Activated B cell treated with CpG ODN at 0.5 μM for 24 hours (primary cell): ENCODE measurements around the gene MYO5B. TPM values are rescaled to one million over a fixed set of nuclear protein-coding genes. Genes with fewer than 3 reads are reported as not detected.

Experiments used
- ATAC-seq: fragments of 200-7000 bp; cut with Tn5 transposase; one replicate; pipeline ENCODE4 v1.10.0; 2021; ENCODE audit warnings: low read depth, mild to moderate bottlenecking, moderate library complexity
- CTCF ChIA-PET: fragments of 350-600 bp; sonication (Branson Sonifier 250); formaldehyde crosslinking; loops from one replicate; lab custom pipeline; 2021; ENCODE audit warnings: antibody characterized with exemption; lab: Charles Lee
- POLR2A ChIA-PET: fragments of 350-600 bp; sonication (Branson Sonifier 250); formaldehyde crosslinking; loops from one replicate; lab custom pipeline; 2021; ENCODE audit warnings: antibody characterized with exemption; lab: Charles Lee
- DNase-seq: peaks from one replicate; pipeline ENCODE4 v3.0.0; 2022
- H3K27ac Mint-ChIP-seq: one replicate; pipeline ENCODE4 v1.8.0; 2020; ENCODE audit warnings: mixed read lengths
- H3K27me3 Mint-ChIP-seq: one replicate; pipeline ENCODE4 v1.8.0; 2021; ENCODE audit warnings: mixed read lengths
- H3K36me3 Mint-ChIP-seq: one replicate; pipeline ENCODE4 v1.8.0; 2021; ENCODE audit warnings: low read depth, mixed read lengths
- H3K4me1 Mint-ChIP-seq: one replicate; pipeline ENCODE4 v1.8.0; 2021; ENCODE audit warnings: mixed read lengths
- H3K4me3 Mint-ChIP-seq: one replicate; pipeline ENCODE4 v1.8.0; 2020; ENCODE audit warnings: mild to moderate bottlenecking, mixed read lengths
- H3K9me3 Mint-ChIP-seq: one replicate; pipeline ENCODE4 v1.8.0; 2020; ENCODE audit warnings: mixed read lengths
- CTCF ChIP-seq: fragments of 200-600 bp; IDR thresholded peaks from one replicate; pipeline ENCODE4 v1.8.0; 2022; ENCODE audit warnings: antibody characterized with exemption, mild to moderate bottlenecking
- intact Hi-C: fragments of 100-400 bp; cut with micrococcal nuclease; formaldehyde crosslinking; loops from one replicate; pipeline ENCODE4 v1.15.1; 2024
- total RNA-seq: library from RNA; stranded (reverse); gene quantifications from 2 replicates; pipeline ENCODE4 v1.2.3, GENCODE V29; 2022

Gene MYO5B
- total RNA-seq, 1 donor from 2014 or later, result 0.49 TPM

- TF ChIP-seq CTCF, result no peak
- H3K9me3 Mint-ChIP-seq, result no peaks in the 10 kb centered on the region
- intact Hi-C loops, result loop anchor here (2.0 to 10.0 kb wide), 2 partner anchors 683 to 1519 kb away; no protein-coding TSS in a partner anchor
- no peak overlapping the region for H3K27ac Mint-ChIP-seq
- no peaks in the 10 kb centered on the region for H3K36me3 Mint-ChIP-seq
- peaks cover 12% of the 10 kb centered on the region for H3K4me1 Mint-ChIP-seq
- DNase-seq (peak; percentile 16), ATAC-seq (no peak)
- ChIA-PET POLR2A (no interaction called here), CTCF (interaction anchor here (1.2 to 2.6 kb wide), 3 partner anchors 7 to 1518 kb away, joined by 3 to 12 read pairs (median 3); no protein-coding TSS in a partner anchor)
- peak overlapping the region; percentile 33 for H3K4me3 Mint-ChIP-seq
- peaks cover 50% of the 10 kb centered on the region for H3K27me3 Mint-ChIP-seq
Observed at GRCh38 chr18:50193796-50194630, 934 bp downstream of the MYO5B start.

GRCh38 chr18:50192995-50193795 lies 1.8 kb downstream of the MYO5B start:
- H3K4me1 Mint-ChIP-seq, result peaks cover 12% of the 10 kb centered on the region
- POLR2A ChIA-PET, result no interaction called here
- ATAC-seq (no peak), DNase-seq (no peak)
- no peak for TF ChIP-seq CTCF
- intact Hi-C loops, result loop anchor here (10.0 kb wide), 1 partner anchor 1518 kb away; no protein-coding TSS in a partner anchor
- H3K4me3 Mint-ChIP-seq, result peak overlapping the region; percentile 33
- H3K36me3 Mint-ChIP-seq, result no peaks in the 10 kb centered on the region
- H3K27ac Mint-ChIP-seq, result no peak overlapping the region
- no peaks in the 10 kb centered on the region for H3K9me3 Mint-ChIP-seq
- H3K27me3 Mint-ChIP-seq, result peaks cover 45% of the 10 kb centered on the region
- CTCF ChIA-PET, result no interaction called here

GRCh38 chr18:50190926-50191325 lies 4.0 kb downstream of the MYO5B start:
- CTCF ChIA-PET, result no interaction called here
- H3K27ac Mint-ChIP-seq, result no peak overlapping the region
- peaks cover 12% of the 10 kb centered on the region for H3K4me1 Mint-ChIP-seq
- H3K4me3 Mint-ChIP-seq, result no peak overlapping the region
- peaks cover 29% of the 10 kb centered on the region for H3K27me3 Mint-ChIP-seq
- DNase-seq, result no peak
- intact Hi-C loops, result loop anchor here (10.0 kb wide), 1 partner anchor 1516 kb away; no protein-coding TSS in a partner anchor
- H3K9me3 Mint-ChIP-seq, result no peaks in the 10 kb centered on the region
- H3K36me3 Mint-ChIP-seq, result no peaks in the 10 kb centered on the region
- no peak for TF ChIP-seq CTCF
- no peak for ATAC-seq
- POLR2A ChIA-PET, result no interaction called here

- DNase-seq (no peak), ATAC-seq (no peak)
- Mint-ChIP-seq H3K4me3 (no peak overlapping the region), H3K27me3 (peaks cover 23% of the 10 kb centered on the region), H3K27ac (no peak overlapping the region), H3K4me1 (peaks cover 7% of the 10 kb centered on the region), H3K9me3 (no peaks in the 10 kb centered on the region), H3K36me3 (no peaks in the 10 kb centered on the region)
- CTCF ChIA-PET, result no interaction called here
- POLR2A ChIA-PET, result no interaction called here
- intact Hi-C loops, result loop anchor here (10.0 kb wide), 1 partner anchor 1515 kb away; no protein-coding TSS in a partner anchor
- no peak for TF ChIP-seq CTCF
Observed at GRCh38 chr18:50190236-50190635, 4.7 kb downstream of the MYO5B start.

GRCh38 chr18:50189160-50189559 lies 5.8 kb downstream of the MYO5B start:
- ATAC-seq, result no peak
- H3K27me3 Mint-ChIP-seq, result peaks cover 26% of the 10 kb centered on the region
- H3K9me3 Mint-ChIP-seq, result no peaks in the 10 kb centered on the region
- H3K4me3 Mint-ChIP-seq, result no peak overlapping the region
- no peak for DNase-seq
- no peak overlapping the region for H3K27ac Mint-ChIP-seq
- intact Hi-C loops, result no loop called here
- TF ChIP-seq CTCF, result no peak
- ChIA-PET CTCF (no interaction called here), POLR2A (no interaction called here)
- no peaks in the 10 kb centered on the region for H3K36me3 Mint-ChIP-seq
- H3K4me1 Mint-ChIP-seq, result peaks cover 6% of the 10 kb centered on the region
